HG03135 (cell line): Measurements from ENCODE around the gene TAS1R3.

ENCODE experiments used
- ATAC-seq: cut with Tn5 transposase; IDR thresholded peaks from one replicate; pipeline ENCODE4 v1.9.1; 2021; ENCODE audit warnings: mild to moderate bottlenecking, moderate library complexity; ENCODE audit not compliant: unreplicated experiment

Gene TAS1R3

DNA sequence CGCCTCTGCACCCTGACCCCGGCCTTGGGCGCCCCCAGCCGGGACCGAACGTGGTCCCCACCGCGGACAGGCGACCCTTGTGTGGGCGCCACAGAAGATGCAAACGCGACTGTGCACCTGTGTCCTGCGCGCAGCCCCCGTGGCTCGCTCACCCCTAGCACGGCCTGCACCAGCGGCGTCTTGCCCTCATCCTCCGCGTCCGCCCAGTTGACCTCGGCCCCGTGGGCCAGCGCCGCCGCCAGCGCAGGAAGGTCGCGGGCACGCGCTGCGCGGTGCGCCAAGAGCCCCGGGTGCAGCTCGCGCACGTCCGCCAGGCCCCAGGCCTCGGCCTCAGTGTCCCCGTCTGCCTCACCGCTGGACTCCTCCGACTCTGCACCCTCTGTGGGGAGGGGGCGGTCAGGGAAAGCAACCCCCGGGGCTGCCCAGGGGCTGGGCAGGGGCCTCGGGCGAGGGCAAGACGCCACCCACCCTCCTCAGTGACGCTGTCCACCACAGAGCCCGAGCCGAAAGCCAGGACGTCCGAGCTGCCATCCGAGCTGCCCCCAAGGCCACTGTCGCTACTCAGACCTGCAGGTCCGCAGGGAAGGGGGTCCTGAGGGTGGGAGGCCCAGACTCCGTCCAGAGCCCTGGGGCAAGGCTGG is 36.7 kb upstream of the TAS1R3 start:
- ATAC-seq: no peak

DNA sequence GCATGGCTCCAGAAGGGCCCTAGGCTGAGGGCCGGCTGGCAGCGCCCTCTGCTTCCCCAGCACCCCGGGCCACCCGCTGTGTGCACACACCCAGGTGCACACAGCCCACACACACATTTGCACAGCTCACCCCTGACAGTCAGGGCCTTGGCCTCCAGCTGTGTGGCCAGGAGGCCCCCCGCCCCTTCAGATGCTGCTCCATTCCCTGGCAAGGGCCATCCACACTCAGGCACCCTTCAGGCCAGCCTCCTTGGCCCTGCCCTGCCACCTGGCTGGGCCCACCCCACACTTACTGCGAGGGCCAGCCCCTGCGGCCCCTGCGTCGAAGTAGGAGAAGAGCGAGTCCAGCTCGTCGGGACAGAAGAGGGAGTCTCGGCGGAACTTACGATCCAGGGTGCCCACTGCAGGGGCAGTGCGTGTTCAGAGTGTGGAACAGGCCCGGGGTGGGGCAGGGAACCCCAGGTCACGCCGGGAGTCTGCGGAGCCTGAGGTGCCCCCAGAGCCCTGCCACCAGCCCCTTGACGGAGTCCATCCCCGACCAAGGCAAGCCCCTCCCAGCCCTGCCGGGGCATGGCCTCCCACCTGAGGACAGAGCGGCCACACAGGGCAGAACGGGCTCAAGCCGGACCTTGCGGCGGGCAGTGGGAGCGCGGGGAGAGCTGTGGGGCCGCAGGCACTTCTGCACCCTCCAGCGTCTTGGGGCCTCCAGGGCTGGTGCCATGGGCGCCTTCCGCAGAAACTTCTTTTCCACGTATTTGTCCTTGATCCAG is 35.7 kb upstream of the TAS1R3 start:
- ATAC-seq: no peak

- ATAC-seq: no peak
Measured at GRCh38 chr1:1296070-1297061, 34.7 kb upstream of the TAS1R3 start.

GRCh38 chr1:1297802-1298424 is 33.2 kb upstream of the TAS1R3 start:
- ATAC-seq: no peak

DNA sequence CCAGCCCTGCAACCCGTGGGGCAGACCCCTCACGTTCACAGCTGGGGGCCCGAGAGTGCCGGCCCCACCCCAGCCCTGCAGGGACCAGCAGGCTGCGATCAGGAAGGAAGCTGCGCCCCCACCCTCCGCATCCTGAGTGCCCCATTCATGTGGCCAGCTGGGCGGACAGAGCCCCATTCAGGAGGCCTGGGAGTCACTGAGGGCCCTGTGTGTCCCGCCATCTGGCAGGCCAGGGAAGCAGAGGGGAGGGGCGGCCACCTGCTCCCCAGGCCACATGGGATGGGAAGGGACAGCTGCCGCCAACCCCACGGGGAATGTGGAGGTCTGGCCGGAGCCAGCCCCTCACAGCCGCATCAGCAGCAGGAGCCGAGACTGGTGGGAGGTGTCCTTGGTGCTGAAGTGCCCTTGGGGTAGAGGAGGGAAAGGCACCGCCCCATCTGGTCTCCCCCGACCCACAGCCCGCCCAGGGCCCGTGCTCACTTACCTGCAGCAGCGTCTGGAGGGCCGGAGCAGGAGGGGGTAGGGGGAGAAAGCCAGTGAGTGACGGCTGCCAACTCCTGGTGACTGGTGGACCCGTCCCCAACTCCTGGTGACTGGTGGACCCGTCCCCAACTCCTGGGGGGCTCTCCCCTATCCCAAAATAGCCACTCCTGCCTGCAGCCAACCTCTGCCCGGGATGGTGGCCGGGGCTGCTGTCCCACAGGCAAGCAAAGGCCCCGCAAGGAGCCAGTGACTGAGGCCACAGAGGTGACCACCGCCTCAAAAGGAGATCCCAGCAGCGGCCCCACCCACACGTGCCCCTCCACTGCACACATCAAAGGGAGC is 32.0 kb upstream of the TAS1R3 start:
- no peak for ATAC-seq

- ATAC-seq: no peak
Measured at GRCh38 chr1:1299686-1300351, 31.3 kb upstream of the TAS1R3 start.

DNA sequence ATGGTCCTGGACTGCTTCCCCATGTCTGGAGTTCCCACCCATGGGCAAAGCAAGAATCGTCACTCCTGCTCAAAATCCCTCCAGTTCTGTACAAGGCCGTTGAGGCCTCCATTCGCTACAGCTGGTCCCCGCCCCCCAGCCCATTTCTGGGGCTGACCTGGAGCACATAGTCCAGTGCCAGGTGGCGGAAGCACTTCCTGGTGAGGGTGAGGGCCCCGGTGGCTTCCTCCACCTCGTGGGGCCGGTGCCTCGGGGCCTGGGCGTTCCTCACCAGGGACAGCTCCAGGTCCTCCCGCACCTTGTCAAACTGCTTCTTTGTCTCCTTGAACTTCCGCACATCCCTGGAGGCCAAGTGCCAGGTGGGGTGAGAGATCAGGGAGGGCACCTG is 30.7 kb upstream of the TAS1R3 start:
- ATAC-seq: no peak

DNA sequence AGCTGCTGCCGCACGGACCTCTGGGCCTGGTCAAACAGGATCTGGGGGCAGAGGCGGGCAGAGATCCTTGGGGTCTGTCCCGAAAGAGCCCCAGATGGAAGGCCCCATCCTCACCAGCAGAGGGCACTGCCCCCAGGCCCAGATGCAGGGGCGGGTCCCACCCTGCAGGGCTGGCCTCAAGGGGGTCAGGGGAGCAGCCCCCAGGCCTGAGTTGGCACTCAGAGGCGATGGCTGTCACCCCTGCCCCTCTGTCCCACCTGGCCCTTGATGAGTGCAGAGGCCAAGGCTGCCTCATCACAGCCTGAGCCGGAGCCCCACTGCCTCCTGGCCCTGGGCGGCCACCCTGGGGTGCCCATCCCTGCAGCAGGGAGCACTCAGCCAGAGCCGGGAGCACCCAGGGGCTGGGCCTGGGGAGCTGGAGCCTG is 29.1 kb upstream of the TAS1R3 start:
- ATAC-seq: no peak

DNA sequence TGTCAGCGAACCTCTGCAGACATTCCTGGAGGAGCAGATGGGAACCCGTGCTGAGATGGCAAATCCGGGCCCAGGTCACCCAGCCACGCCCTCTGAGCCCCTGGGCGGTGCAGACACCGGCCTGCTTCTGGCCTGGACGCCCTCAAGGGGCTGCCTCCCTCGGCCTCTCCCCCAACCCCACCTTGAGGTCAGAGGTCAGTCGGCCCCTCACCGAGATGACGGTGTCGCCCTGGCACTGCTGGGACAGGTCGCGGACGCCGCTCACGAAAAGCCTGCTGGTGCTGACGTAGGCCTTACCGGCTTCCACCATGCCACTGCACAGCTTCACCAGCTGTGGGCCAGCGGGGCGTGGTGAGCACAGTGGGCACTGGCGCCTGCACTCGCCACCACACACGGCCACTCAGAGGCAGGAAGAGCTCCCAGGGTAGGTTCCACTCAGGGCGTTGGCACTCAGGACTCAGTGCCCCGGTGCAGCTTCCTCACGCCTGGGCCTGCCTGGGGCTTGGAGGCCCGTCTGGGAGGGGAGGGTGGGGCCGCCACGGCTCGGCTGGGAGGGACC is 28.1 kb upstream of the TAS1R3 start:
- ATAC-seq: no peak

- ATAC-seq: no peak
Measured at GRCh38 chr1:1303736-1304135, 27.3 kb upstream of the TAS1R3 start.

- no peak for ATAC-seq
Measured at GRCh38 chr1:1304331-1305299, 26.5 kb upstream of the TAS1R3 start.

GRCh38 chr1:1305300-1306069 is 25.6 kb upstream of the TAS1R3 start:
- ATAC-seq: no peak

DNA sequence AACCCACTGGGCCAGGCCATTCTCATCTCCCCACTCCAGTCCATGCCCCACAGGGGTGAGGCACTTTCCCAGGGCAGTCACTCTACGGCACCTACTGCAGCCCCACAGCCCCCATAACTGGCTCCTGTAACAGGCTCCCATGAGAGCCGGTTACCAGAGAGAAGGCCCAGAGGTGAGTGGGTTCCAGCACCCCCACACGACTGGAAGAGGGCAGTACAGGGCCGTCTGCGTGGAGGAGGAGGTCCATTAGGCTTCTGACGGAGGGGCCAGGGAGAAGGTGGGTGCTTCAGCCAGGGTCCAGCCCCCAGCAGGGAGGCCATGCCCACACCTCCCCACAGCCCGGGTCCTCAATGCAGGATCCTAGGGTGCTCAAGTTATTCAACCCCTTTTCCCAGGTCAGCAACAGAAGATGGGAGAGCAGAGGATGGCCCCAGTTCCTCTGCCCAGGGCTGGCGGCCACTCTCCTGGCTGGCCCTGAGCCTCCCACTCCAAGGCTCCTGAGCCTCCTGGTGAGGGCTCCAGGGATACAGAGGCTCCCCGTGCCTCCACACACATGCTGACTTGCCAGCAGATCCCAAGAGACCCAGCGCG is 24.9 kb upstream of the TAS1R3 start:
- ATAC-seq: no peak

DNA sequence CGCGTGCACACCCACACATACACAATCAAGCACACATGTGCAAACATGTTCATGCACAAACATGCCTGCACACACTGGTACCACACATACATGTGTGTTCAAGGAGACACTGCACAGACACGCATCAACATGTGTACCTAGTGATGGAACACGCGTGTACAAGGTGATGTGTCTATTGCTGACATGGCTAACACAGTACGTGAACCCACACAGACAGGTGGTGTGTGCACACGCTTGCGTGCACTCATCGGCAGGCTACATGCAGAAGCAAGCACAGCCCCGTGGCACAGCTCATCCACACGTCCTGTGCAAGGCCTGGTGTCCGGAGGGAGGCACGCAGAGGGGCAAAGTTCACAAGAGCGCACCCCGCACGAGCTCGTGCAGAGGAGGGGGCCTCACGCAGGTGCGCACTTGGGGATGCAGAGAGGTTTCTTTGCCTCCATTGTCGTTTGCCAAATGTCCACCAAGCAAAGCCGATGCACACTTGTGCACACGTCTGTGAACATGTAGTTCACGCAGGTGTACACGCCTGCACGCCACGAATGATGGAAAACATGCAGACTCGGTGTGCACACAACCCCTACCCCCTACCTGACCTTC is 24.3 kb upstream of the TAS1R3 start:
- no peak for ATAC-seq

GRCh38 chr1:1307261-1307922 is 23.7 kb upstream of the TAS1R3 start:
- peak; percentile 5 for ATAC-seq
